ENCODE data around the gene AFF3.

DNA sequence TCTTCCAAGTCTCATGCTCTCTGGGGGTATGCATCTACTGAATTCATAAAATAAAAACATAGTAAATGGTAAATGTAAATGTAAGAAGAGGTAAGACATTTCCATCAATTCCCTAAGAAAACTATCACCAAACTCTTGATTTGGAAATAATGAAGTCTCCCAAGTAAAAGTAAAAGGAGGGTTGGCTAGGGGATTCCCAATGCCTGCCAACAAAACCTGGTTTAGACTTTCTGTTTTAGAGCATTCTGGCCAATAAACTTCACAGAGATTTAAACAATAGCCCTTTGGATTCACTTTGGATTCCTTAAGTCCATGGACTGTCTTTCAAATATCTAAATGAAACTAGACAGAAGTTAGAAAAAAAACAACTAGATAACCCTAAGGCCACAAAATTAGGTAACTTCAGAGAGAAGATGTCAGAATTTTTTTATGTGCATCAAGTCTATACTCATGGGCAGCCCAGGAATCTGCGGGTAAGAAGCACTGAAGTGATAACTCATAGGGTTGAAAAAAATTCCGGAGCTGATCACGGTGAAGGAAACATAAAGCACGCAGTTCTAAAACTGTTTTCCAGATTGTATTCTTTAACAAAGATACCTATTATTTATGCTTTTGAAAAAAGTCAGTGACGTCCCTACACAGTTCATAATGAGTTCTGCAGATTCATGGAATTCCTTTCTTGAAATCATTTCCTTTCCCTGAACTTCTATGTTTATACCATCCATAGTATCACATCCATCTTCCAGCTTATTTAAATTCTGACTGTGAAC is 263.6 kb downstream of the AFF3 start:
- TF ChIP-seq EZH2 (IDR thresholded peaks at IDR 0.05; ENCODE audit: borderline replicate concordance, control insufficient read depth, low read depth, low read length) (no peak), STAT3 (IDR thresholded peaks at IDR 0.05; ENCODE audit: low read depth, low read length) (no peak), EP300 (IDR thresholded peaks at IDR 0.05; ENCODE audit: borderline replicate concordance in 1 of 2, control insufficient read depth in 1 of 2, low read depth in 2 of 2, low read length in 2 of 2) (no peak), BHLHE40 (IDR thresholded peaks at IDR 0.05; ENCODE audit: borderline replicate concordance in 1 of 2, low read depth in 2 of 2, low read length in 1 of 2) (no peak), POLR2AphosphoS5 (IDR thresholded peaks at IDR 0.05; ENCODE audit: low read length) (no peak), USF1 (IDR thresholded peaks at IDR 0.05; ENCODE audit: borderline replicate concordance, extremely low read length, insufficient read depth, low read depth, low read length) (no peak), CREM (IDR thresholded peaks at IDR 0.05; ENCODE audit: low read depth) (no peak)
- TF ChIP-seq, protein P1, sequence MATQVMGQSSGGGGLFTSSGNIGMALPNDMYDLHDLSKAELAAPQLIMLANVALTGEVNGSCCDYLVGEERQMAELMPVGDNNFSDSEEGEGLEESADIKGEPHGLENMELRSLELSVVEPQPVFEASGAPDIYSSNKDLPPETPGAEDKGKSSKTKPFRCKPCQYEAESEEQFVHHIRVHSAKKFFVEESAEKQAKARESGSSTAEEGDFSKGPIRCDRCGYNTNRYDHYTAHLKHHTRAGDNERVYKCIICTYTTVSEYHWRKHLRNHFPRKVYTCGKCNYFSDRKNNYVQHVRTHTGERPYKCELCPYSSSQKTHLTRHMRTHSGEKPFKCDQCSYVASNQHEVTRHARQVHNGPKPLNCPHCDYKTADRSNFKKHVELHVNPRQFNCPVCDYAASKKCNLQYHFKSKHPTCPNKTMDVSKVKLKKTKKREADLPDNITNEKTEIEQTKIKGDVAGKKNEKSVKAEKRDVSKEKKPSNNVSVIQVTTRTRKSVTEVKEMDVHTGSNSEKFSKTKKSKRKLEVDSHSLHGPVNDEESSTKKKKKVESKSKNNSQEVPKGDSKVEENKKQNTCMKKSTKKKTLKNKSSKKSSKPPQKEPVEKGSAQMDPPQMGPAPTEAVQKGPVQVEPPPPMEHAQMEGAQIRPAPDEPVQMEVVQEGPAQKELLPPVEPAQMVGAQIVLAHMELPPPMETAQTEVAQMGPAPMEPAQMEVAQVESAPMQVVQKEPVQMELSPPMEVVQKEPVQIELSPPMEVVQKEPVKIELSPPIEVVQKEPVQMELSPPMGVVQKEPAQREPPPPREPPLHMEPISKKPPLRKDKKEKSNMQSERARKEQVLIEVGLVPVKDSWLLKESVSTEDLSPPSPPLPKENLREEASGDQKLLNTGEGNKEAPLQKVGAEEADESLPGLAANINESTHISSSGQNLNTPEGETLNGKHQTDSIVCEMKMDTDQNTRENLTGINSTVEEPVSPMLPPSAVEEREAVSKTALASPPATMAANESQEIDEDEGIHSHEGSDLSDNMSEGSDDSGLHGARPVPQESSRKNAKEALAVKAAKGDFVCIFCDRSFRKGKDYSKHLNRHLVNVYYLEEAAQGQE (IDR thresholded peaks at IDR 0.05; ENCODE audit: low read depth, low read length), result no peak
- TF ChIP-seq, protein P2, sequence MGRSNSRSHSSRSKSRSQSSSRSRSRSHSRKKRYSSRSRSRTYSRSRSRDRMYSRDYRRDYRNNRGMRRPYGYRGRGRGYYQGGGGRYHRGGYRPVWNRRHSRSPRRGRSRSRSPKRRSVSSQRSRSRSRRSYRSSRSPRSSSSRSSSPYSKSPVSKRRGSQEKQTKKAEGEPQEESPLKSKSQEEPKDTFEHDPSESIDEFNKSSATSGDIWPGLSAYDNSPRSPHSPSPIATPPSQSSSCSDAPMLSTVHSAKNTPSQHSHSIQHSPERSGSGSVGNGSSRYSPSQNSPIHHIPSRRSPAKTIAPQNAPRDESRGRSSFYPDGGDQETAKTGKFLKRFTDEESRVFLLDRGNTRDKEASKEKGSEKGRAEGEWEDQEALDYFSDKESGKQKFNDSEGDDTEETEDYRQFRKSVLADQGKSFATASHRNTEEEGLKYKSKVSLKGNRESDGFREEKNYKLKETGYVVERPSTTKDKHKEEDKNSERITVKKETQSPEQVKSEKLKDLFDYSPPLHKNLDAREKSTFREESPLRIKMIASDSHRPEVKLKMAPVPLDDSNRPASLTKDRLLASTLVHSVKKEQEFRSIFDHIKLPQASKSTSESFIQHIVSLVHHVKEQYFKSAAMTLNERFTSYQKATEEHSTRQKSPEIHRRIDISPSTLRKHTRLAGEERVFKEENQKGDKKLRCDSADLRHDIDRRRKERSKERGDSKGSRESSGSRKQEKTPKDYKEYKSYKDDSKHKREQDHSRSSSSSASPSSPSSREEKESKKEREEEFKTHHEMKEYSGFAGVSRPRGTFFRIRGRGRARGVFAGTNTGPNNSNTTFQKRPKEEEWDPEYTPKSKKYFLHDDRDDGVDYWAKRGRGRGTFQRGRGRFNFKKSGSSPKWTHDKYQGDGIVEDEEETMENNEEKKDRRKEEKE (IDR thresholded peaks at IDR 0.05), result no peak

All from GM12878 (cell line).